Nephron (organoid): Measurements from ENCODE around the gene LIPE.
A peak's percentile ranks its signal among the peaks of the same experiment; 100 is the strongest.

Experiments
- H3K27ac Mint-ChIP-seq, 3 experiments: 2 replicates each; pipeline ENCODE4 v1.8.0; 2020; ENCODE audit warnings: mixed read lengths in 3 of 3, mild to moderate bottlenecking in 2 of 3, moderate library complexity in 1 of 3
- H3K27me3 Mint-ChIP-seq: 2 replicates; pipeline ENCODE4 v1.8.0; 2021; ENCODE audit warnings: low read depth, mild to moderate bottlenecking, moderate library complexity, mixed read lengths
- H3K36me3 Mint-ChIP-seq: 2 replicates; pipeline ENCODE4 v1.8.0; 2020; ENCODE audit warnings: low read depth, mixed read lengths
- H3K4me1 Mint-ChIP-seq: 2 replicates; pipeline ENCODE4 v1.8.0; 2020; ENCODE audit warnings: mixed read lengths
- H3K4me3 Mint-ChIP-seq, 3 experiments: 2 replicates each; pipeline ENCODE4 v1.8.0; 2020; ENCODE audit warnings: mild to moderate bottlenecking in 3 of 3, mixed read lengths in 3 of 3, moderate library complexity in 2 of 3
- H3K9me3 Mint-ChIP-seq: 2 replicates; pipeline ENCODE4 v1.8.0; 2020; ENCODE audit warnings: mixed read lengths
- CTCF ChIP-seq, 3 experiments: fragments of 200-600 bp; sonication (generic); IDR thresholded peaks; one replicate each; pipeline ENCODE4 v1.5.0; 2021; ENCODE audit warnings: antibody characterized with exemption in 3 of 3; ENCODE audit not compliant: unreplicated experiment in 3 of 3

Gene LIPE

GRCh38 chr19:42392165-42392564 lies 35.0 kb downstream of the LIPE start:
- Mint-ChIP-seq H3K27me3 (peaks cover 42% of the 10 kb centered on the region), H3K9me3 (no peaks in the 10 kb centered on the region), H3K27ac (no peak overlapping the region), H3K36me3 (no peaks in the 10 kb centered on the region), H3K4me3 (no peak overlapping the region), H3K4me1 (peaks cover 14% of the 10 kb centered on the region)
- TF ChIP-seq CTCF (IDR thresholded peaks at IDR 0.05; ENCODE audit: unreplicated experiment in 3 of 3), result no peak

- peaks cover 44% of the 10 kb centered on the region for H3K27me3 Mint-ChIP-seq
- H3K27ac Mint-ChIP-seq, result no peak within 1 kb of the TSS
- TF ChIP-seq CTCF (IDR thresholded peaks at IDR 0.05; ENCODE audit: unreplicated experiment in 3 of 3), result no peak
- H3K4me3 Mint-ChIP-seq, result peak within 1 kb of the TSS in 1 of 3 experiments; percentile 11
- H3K36me3 Mint-ChIP-seq, result no peaks in the 10 kb centered on the region
- H3K9me3 Mint-ChIP-seq, result no peaks in the 10 kb centered on the region
- H3K4me1 Mint-ChIP-seq, result peaks cover under 1% of the 10 kb centered on the region
These were observed 37.3 kb downstream of the LIPE start, which contains the start of gene CNFN for GRCh38 chr19:42389899-42390298. CNFN (minus strand) TSS chr19:42390297; CDS start chr19:42389037, 1,260 bp downstream.

DNA sequence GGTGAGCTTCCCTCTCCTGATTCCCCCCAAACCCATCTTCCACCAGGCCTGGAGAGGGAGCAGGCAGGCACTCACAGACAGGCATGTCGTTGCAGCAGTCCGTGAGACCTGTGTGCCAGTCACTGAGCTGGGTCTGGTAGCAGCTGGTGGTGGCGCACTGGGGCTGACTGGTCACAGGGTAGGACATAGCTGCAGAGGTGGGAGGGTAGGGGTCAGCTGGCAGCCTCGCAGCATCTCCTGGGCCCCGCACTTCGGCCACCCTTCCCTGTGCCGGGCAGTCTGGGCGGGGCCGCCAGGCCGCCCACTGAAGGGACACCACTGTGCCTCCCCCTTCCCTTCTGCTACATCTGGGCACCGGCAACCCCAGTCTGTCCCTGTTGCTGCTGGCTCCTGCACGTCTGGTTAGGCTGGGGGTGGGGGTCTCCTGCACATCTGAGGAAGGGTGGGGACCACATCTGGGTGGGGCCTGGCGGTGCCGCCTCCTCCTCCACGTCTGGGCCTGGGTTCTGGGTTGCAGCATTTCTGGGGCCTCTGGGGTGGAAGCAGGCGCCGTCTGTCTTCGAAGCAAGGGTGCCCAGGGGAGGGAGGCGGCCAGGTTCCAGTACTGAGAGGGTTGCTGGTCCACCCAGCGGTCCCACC lies 38.2 kb downstream of the LIPE start:
- H3K27ac Mint-ChIP-seq, result no peak overlapping the region
- no peaks in the 10 kb centered on the region for H3K9me3 Mint-ChIP-seq
- no peaks in the 10 kb centered on the region for H3K4me1 Mint-ChIP-seq
- H3K36me3 Mint-ChIP-seq, result no peaks in the 10 kb centered on the region
- peaks cover 44% of the 10 kb centered on the region for H3K27me3 Mint-ChIP-seq
- no peak for TF ChIP-seq CTCF (IDR thresholded peaks at IDR 0.05; ENCODE audit: unreplicated experiment in 3 of 3)
- no peak overlapping the region for H3K4me3 Mint-ChIP-seq

DNA sequence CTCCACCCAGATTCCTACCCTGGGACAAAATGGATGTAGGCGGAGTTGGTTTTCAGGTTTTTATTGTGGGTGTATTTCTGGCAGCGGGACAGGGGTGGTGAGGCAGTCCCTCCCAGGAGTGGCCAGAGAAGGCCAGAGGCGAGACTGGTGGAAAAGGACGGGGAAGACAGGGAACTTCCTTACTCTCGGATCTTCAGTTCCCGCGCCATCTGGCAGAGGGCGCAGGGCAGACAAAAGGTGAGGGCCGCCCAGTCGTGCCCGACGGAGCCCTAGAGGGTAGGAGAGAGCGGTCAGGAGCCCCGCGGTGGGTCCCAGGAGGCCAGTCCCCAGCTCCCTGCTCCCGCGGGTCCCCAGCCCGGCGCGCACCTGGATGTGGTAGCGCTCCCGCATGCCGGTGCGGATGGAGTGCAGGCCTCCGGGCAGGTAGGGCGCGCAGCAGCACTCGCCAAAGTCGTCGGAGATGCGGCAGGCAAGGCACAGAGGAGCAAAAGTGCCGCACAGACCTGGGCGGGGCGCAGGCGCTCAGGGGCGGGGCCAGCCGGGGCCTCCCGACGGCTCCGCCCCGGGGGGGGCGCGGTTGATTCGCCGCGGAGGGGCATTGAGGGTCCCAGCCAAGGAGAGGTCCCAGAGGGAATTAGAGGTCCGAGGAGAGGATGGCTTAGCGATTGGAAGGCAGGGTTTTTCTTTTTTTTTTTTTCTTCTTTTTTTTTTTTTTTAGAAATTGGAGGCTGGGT lies 40.0 kb downstream of the LIPE start:
- H3K27ac Mint-ChIP-seq, result no peak overlapping the region
- peak overlapping the region; percentile 37 to 68 (median 59) for H3K4me3 Mint-ChIP-seq
- H3K9me3 Mint-ChIP-seq, result no peaks in the 10 kb centered on the region
- TF ChIP-seq CTCF (IDR thresholded peaks at IDR 0.05; ENCODE audit: unreplicated experiment in 3 of 3), result peak; percentile 37 to 54 (median 49)
- no peaks in the 10 kb centered on the region for H3K4me1 Mint-ChIP-seq
- H3K36me3 Mint-ChIP-seq, result no peaks in the 10 kb centered on the region
- peaks cover 39% of the 10 kb centered on the region for H3K27me3 Mint-ChIP-seq

DNA sequence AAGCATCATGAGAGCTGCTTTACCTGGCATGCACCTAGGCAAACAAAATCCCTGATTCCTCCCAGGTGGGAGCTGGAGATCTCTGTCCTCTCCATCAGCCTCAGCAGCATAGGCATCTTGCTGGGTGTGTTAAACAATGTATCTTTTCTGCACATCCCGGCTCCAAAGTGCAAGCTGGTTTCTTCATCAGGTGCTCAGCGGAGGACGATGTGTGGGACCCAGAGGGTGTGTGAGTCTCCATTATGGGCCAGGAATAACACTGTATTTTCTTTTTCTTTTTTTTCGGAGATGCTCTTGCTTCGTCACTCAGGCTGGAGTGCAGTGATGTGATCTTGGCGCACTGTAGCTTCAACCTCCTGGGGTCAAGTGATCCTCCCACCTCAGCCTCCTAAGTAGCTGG lies 47.0 kb downstream of the LIPE start:
- Mint-ChIP-seq H3K4me1 (no peaks in the 10 kb centered on the region), H3K36me3 (peaks cover 8% of the 10 kb centered on the region), H3K4me3 (no peak overlapping the region), H3K27me3 (peaks cover 6% of the 10 kb centered on the region), H3K9me3 (no peaks in the 10 kb centered on the region), H3K27ac (no peak overlapping the region)
- TF ChIP-seq CTCF (IDR thresholded peaks at IDR 0.05; ENCODE audit: unreplicated experiment in 3 of 3), result no peak
